ENCODE data around the gene EMILIN1.

GRCh38 chr2:27086724-27087593 is 8.5 kb downstream of the EMILIN1 start, which contains the start of gene KHK:
- TF ChIP-seq EZH2 (IDR thresholded peaks at IDR 0.05; ENCODE audit: borderline replicate concordance, insufficient read depth, low read depth, low read length, poor library complexity, severe bottlenecking) = no peak
- TF ChIP-seq CTCF (IDR thresholded peaks at IDR 0.05) = peak; percentile 66
